PC-9 (cell line): ENCODE data around the gene PRDM2. TPM values are rescaled to one million over a fixed set of nuclear protein-coding genes. Genes with fewer than 3 reads are reported as not detected.
A peak's percentile ranks its signal among the peaks of the same experiment; 100 is the strongest.

ENCODE experiments used
- BruUV-seq: library from RNA; stranded (reverse); fragments of 400-500 nt; replicated peaks from 2 replicates; lab custom pipeline; 2021; lab: Mats Ljungman, UMichigan
- CTCF ChIA-PET: fragments of 300-600 bp; sonication (Branson Sonifier 250); formaldehyde crosslinking; loops from one replicate; lab custom pipeline; 2022; ENCODE audit warnings: antibody characterized with exemption; lab: Charles Lee
- POLR2A ChIA-PET: fragments of 300-600 bp; sonication (Branson Sonifier 250); formaldehyde crosslinking; loops from one replicate; lab custom pipeline; 2022; ENCODE audit warnings: antibody characterized with exemption; ENCODE audit not compliant: unreplicated experiment; lab: Charles Lee
- DNase-seq, 2 experiments: peaks; one replicate each; pipeline versions ENCODE4 v3.0.0 to v3.0.0-alpha.2; 2015 to 2022; ENCODE audit warnings: mixed read lengths in 1 of 2
- H2AFZ ChIP-seq: fragments of 200-600 bp; sonication (generic); 2 replicates; pipeline ENCODE4 v1.8.1; 2017; ENCODE audit warnings: antibody characterized with exemption
- H3F3A ChIP-seq: fragments of 200-600 bp; sonication (generic); 2 replicates; pipeline ENCODE4 v1.8.1; 2017; ENCODE audit warnings: antibody characterized with exemption, mild to moderate bottlenecking, low read depth; ENCODE audit not compliant: insufficient read depth
- H3K27ac ChIP-seq: fragments of 200-600 bp; sonication (generic); 2 replicates; pipeline ENCODE4 v1.6.1; 2016; ENCODE audit warnings: mixed run types
- H3K27me3 ChIP-seq: fragments of 200-600 bp; sonication (generic); 2 replicates; pipeline ENCODE4 v1.6.1; 2016; ENCODE audit warnings: low read depth, mixed run types; ENCODE audit not compliant: insufficient read depth
- H3K36me3 ChIP-seq: fragments of 200-600 bp; sonication (generic); 2 replicates; pipeline ENCODE4 v1.6.1; 2016; ENCODE audit warnings: low read depth, mixed run types
- H3K4me1 ChIP-seq: fragments of 200-600 bp; sonication (generic); replicated peaks from 2 replicates; pipeline ENCODE4 v1.6.1; 2016; ENCODE audit warnings: mixed run types; ENCODE audit not compliant: insufficient read depth
- H3K4me2 ChIP-seq: fragments of 200-600 bp; sonication (generic); 2 replicates; pipeline ENCODE4 v1.6.1; 2017; ENCODE audit warnings: mixed run types
- H3K4me3 ChIP-seq: fragments of 200-600 bp; sonication (generic); 2 replicates; pipeline ENCODE4 v1.6.1; 2016; ENCODE audit warnings: mixed run types
- H3K79me2 ChIP-seq: fragments of 200-600 bp; sonication (generic); 2 replicates; pipeline ENCODE4 v1.6.1; 2017; ENCODE audit warnings: low read depth, mixed run types
- H3K9me2 ChIP-seq: fragments of 200-600 bp; sonication (generic); 2 replicates; pipeline ENCODE4 v1.8.1; 2017; ENCODE audit warnings: mild to moderate bottlenecking; ENCODE audit not compliant: insufficient read depth
- H3K9me3 ChIP-seq: fragments of 200-600 bp; sonication (generic); 2 replicates; pipeline ENCODE4 v1.8.1; 2016; ENCODE audit warnings: low read depth; ENCODE audit not compliant: insufficient read depth
- H4K20me1 ChIP-seq: fragments of 200-600 bp; sonication (generic); 2 replicates; pipeline ENCODE4 v1.8.1; 2017; ENCODE audit not compliant: insufficient read depth
- CTCF ChIP-seq: fragments of 200-600 bp; sonication (generic); conservative IDR thresholded peaks from 2 replicates; pipeline ENCODE4 v1.6.1; 2017; ENCODE audit warnings: mixed run types, antibody characterized with exemption, mild to moderate bottlenecking, moderate library complexity
- EZH2 ChIP-seq: fragments of 200-600 bp; sonication (generic); IDR thresholded peaks from 2 replicates; pipeline ENCODE4 v1.8.0; 2017; ENCODE audit warnings: antibody characterized with exemption, low read depth
- intact Hi-C: fragments of 100-400 bp; cut with micrococcal nuclease; formaldehyde crosslinking; loops from one replicate; pipeline ENCODE4 v1.10.0; 2022; ENCODE audit not compliant: unreplicated experiment
- total RNA-seq: library from RNA; stranded (reverse); gene quantifications from 2 replicates; pipeline ENCODE4 v1.2.3, GENCODE V29; 2021

Gene PRDM2
- total RNA-seq, 1 experiment from 2014 or later = 32.1 TPM

- no peaks in the 10 kb centered on the region for H3K79me2 ChIP-seq
- H3K27me3 ChIP-seq = peaks cover 15% of the 10 kb centered on the region
- no peaks in the 10 kb centered on the region for H3K9me2 ChIP-seq
- H3K4me2 ChIP-seq = no peak overlapping the region
- no TSS peak for BruUV-seq
- H2AFZ ChIP-seq = no peak overlapping the region
- CTCF ChIA-PET = interaction anchor here (0.6 kb wide), 1 partner anchor 63 kb away, joined by 4 read pairs; no protein-coding TSS in a partner anchor
- DNase-seq = no peak
- no peaks in the 10 kb centered on the region for H4K20me1 ChIP-seq
- intact Hi-C loops = no loop called here
- no peaks in the 10 kb centered on the region for H3K4me1 ChIP-seq
- no peaks in the 10 kb centered on the region for H3K9me3 ChIP-seq
- no peak overlapping the region for H3K27ac ChIP-seq
- H3K4me3 ChIP-seq = no peak overlapping the region
- no peaks in the 10 kb centered on the region for H3K36me3 ChIP-seq
- POLR2A ChIA-PET = no interaction called here
- no peaks in the 10 kb centered on the region for H3F3A ChIP-seq
- TF ChIP-seq EZH2 = no peak
- peak; percentile 34; the same call in 1 of the 2 replicates for TF ChIP-seq CTCF
These were observed 2.2 kb upstream of the PRDM2 start for GRCh38 chr1:13697738-13698137.

GRCh38 chr1:13699510-13699909, 478 bp upstream of the PRDM2 start:
- Histone ChIP-seq H2AFZ (no peak overlapping the region), H4K20me1 (no peaks in the 10 kb centered on the region), H3K36me3 (no peaks in the 10 kb centered on the region), H3K4me3 (no peak overlapping the region), H3K27me3 (peaks cover 25% of the 10 kb centered on the region), H3K27ac (no peak overlapping the region), H3F3A (no peaks in the 10 kb centered on the region), H3K79me2 (no peaks in the 10 kb centered on the region), H3K9me3 (no peaks in the 10 kb centered on the region), H3K9me2 (no peaks in the 10 kb centered on the region), H3K4me1 (no peaks in the 10 kb centered on the region), H3K4me2 (no peak overlapping the region)
- CTCF ChIA-PET = interaction anchor here (0.6 kb wide), 1 partner anchor 1118 kb away, joined by 7 read pairs; no protein-coding TSS in a partner anchor
- intact Hi-C loops = no loop called here
- BruUV-seq = no TSS peak
- TF ChIP-seq EZH2 (no peak), CTCF (no peak)
- no peak for DNase-seq
- POLR2A ChIA-PET = no interaction called here

- peaks cover 25% of the 10 kb centered on the region for H3K27me3 ChIP-seq
- no peaks in the 10 kb centered on the region for H3K79me2 ChIP-seq
- no peak for DNase-seq
- H3K27ac ChIP-seq = no peak overlapping the region
- no peaks in the 10 kb centered on the region for H3F3A ChIP-seq
- H3K9me3 ChIP-seq = no peaks in the 10 kb centered on the region
- H2AFZ ChIP-seq = no peak overlapping the region
- H3K4me1 ChIP-seq = no peaks in the 10 kb centered on the region
- H3K4me3 ChIP-seq = no peak overlapping the region
- H4K20me1 ChIP-seq = no peaks in the 10 kb centered on the region
- H3K9me2 ChIP-seq = no peaks in the 10 kb centered on the region
- ChIA-PET CTCF (no interaction called here), POLR2A (no interaction called here)
- no TSS peak for BruUV-seq
- no peak overlapping the region for H3K4me2 ChIP-seq
- no peak for TF ChIP-seq EZH2
- no peak for TF ChIP-seq CTCF
- intact Hi-C loops = no loop called here
- H3K36me3 ChIP-seq = no peaks in the 10 kb centered on the region
These were observed 708 bp downstream of the PRDM2 start for GRCh38 chr1:13700521-13701270.
